ENCODE measurements around the gene NYNRIN.

Gene NYNRIN

DNA sequence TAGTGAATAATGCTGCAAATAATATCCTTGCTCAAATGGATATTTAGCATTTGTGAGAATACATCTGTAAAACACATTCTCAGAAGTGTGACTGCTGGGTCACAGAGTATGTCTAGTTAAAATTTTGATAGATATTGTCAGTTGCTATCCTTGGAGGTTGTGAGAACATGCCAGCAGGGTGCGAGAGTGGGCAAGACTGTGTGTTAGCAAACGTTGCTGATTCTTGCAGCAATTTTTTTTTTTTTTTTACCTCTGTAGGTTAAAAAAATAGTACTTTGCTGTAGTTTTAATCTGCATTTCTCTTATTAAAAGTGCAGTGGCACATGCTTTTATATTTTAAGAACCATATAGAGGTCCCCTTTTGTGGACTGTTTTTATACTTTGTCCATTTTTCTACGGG lies 4.5 kb upstream of the NYNRIN start:
- no peak overlapping the region for H3K27ac ChIP-seq
- no peak for DNase-seq
- no peaks in the 10 kb centered on the region for H3K9me3 ChIP-seq (ENCODE audit: severe bottlenecking)
- no peaks in the 10 kb centered on the region for H3K27me3 ChIP-seq (ENCODE audit: insufficient read depth, low read depth, severe bottlenecking)
- H3K36me3 ChIP-seq, result no peaks in the 10 kb centered on the region
- TF ChIP-seq, protein P1, sequence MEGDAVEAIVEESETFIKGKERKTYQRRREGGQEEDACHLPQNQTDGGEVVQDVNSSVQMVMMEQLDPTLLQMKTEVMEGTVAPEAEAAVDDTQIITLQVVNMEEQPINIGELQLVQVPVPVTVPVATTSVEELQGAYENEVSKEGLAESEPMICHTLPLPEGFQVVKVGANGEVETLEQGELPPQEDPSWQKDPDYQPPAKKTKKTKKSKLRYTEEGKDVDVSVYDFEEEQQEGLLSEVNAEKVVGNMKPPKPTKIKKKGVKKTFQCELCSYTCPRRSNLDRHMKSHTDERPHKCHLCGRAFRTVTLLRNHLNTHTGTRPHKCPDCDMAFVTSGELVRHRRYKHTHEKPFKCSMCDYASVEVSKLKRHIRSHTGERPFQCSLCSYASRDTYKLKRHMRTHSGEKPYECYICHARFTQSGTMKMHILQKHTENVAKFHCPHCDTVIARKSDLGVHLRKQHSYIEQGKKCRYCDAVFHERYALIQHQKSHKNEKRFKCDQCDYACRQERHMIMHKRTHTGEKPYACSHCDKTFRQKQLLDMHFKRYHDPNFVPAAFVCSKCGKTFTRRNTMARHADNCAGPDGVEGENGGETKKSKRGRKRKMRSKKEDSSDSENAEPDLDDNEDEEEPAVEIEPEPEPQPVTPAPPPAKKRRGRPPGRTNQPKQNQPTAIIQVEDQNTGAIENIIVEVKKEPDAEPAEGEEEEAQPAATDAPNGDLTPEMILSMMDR (IDR thresholded peaks at IDR 0.05; ENCODE audit: low read depth, low read length), result peak; percentile 8; the same call in 1 of the 2 replicates
- no peak overlapping the region for H3K4me3 ChIP-seq (ENCODE audit: low read depth, low read length)

DNA sequence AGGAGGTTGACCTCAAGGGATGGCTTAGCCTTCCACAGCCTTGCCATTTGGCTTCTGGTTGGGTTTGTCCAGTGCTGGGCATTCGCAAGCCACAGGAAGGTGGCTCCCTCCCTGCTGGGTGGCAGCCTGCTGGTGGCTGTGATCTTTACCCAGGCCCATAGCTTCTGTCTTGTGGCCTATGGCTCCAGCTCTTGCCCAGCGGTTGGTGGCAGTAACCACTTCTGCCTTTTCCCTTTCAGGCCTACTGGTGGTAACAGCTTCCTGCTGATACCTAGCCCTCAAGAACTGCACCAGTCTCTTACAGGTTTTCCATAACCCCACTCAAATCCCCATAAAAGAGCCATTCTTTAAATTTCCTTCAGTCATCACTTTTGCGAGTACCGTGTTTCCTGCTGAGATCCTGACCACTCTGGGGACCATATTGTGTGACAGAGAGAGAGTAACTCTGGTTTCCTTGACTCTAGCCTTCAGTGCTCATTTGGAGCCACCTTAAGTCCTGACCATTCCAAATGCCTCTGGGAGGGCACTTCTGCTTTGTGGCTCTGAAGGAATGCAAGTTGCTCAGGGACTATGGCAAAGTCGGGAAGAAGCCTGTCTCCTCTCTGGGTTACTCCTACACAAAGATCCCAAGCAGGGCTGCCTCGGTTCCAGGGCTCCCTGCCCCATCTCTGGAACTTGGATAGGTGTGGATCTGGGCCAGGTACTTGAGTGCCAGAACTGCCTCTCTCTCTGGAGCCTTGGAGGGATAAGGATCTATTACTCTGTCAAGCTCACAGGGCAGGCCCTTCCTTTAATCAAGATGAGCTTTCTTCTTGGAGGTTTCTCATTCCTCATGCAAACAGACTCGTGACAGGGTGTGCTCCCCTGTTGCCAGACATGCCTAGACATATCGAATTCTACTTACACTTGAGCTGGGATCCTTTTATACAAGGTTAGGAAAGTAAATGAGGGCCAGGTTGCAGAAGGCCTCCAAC lies 2.9 kb upstream of the NYNRIN start:
- Histone ChIP-seq H3K4me3 (ENCODE audit: low read depth, low read length) (no peak overlapping the region), H3K27ac (no peak overlapping the region; the same call in 1 of the 2 replicates), H3K27me3 (ENCODE audit: insufficient read depth, low read depth, severe bottlenecking) (no peaks in the 10 kb centered on the region), H3K36me3 (no peaks in the 10 kb centered on the region), H3K9me3 (ENCODE audit: severe bottlenecking) (no peaks in the 10 kb centered on the region)
- TF ChIP-seq, protein P1 (IDR thresholded peaks at IDR 0.05; ENCODE audit: low read depth, low read length), result no peak
- DNase-seq, result no peak

DNA sequence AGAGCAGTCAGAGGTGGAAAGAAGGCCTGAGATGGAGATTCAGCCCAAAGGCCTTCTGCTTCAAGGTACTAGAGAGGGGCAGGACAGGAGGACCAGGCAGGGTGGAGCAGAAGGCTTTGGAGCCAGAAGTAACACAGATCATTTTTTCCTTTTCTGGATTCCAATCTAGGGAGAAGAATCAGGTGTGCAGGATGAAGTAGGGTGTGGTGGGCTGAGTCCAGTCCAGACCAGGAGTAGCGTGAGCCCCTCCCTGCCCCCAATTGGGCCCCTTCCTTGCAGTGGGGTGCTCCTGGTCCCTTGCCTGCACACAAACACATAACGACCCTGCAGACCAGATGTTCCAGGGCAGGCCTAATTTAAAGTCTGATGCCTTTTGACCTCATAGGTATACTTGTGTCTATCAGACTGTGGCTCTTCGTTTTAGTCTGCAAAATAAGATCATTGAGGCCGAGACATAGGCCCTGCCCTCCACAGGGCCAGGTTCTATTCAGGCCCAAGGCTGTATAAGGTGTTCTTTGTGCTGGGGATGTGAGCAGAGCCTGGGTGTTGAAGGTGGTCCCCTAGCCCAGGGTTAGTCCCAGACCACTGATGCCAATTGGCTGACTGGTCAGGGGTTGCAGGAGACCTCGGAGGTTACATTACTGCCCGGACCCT lies 1.0 kb upstream of the NYNRIN start:
- H3K4me3 ChIP-seq (ENCODE audit: low read depth, low read length), result no peak overlapping the region

DNA sequence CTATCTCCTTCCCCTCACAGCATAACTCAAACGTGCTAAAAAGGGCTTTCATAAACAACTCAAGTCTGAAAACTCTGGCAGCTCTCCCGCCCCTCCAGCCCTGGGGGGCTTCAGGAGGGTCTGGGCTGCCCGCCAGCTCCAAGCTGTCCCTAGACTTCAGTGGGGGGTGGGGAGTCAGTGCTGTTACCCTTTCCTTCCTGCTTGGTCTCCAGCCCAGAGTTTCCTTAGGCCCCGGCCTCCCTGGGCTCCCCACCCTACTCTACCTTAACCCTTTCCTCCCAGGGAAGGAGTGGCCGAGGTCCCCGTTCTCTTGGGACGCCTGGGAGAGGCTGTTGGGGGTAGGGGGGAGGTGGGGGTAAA lies 530 bp upstream of the NYNRIN start:
- H3K27me3 ChIP-seq (ENCODE audit: insufficient read depth, low read depth, severe bottlenecking), result no peaks in the 10 kb centered on the region
- TF ChIP-seq, protein P1 (IDR thresholded peaks at IDR 0.05; ENCODE audit: low read depth, low read length), result no peak
- DNase-seq, result peak; percentile 58
- peak overlapping the region; percentile 85 for H3K4me3 ChIP-seq (ENCODE audit: low read depth, low read length)
- no peaks in the 10 kb centered on the region for H3K9me3 ChIP-seq (ENCODE audit: severe bottlenecking)
- peak overlapping the region; percentile 49 for H3K27ac ChIP-seq
- H3K36me3 ChIP-seq, result no peaks in the 10 kb centered on the region

More for the DNA sequence above, 1.0 kb upstream of the NYNRIN start:
- Histone ChIP-seq H3K27me3 (ENCODE audit: insufficient read depth, low read depth, severe bottlenecking) (no peaks in the 10 kb centered on the region), H3K27ac (peak overlapping the region; percentile 49), H3K36me3 (no peaks in the 10 kb centered on the region), H3K9me3 (ENCODE audit: severe bottlenecking) (no peaks in the 10 kb centered on the region)
- TF ChIP-seq, protein P1 (IDR thresholded peaks at IDR 0.05; ENCODE audit: low read depth, low read length), result no peak
- no peak for DNase-seq

DNA sequence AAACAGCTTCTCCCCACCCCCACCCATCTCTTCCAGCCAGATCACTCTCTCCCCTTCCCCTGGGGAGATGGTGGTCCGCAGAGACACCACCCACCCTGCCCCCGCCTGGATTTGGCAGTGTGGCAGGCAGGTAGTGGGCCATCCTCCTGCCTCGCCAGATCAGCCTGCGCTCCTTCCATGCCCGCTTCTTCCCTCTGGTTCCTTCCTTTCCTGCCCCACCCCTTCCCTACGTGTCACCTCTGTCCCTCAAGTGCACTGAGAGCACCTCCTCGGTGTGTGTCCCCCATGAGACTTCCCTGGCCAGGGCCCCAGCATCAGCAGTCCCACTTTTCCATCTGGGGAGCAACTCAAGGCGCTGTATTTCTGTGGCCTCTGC lies 632 bp downstream of the NYNRIN start:
- no peaks in the 10 kb centered on the region; the same call in 1 of the 2 replicates for H3K36me3 ChIP-seq
- H3K27ac ChIP-seq, result peak overlapping the region; percentile 71
- peak overlapping the region; percentile 85 for H3K4me3 ChIP-seq (ENCODE audit: low read depth, low read length)
- H3K9me3 ChIP-seq (ENCODE audit: severe bottlenecking), result no peaks in the 10 kb centered on the region
- DNase-seq, result no peak
- H3K27me3 ChIP-seq (ENCODE audit: insufficient read depth, low read depth, severe bottlenecking), result no peaks in the 10 kb centered on the region
- TF ChIP-seq, protein P1 (IDR thresholded peaks at IDR 0.05; ENCODE audit: low read depth, low read length), result no peak
